ENCODE results near the gene GALNT6. TPM values are rescaled to one million over a fixed set of nuclear protein-coding genes. Genes with fewer than 3 reads are reported as not detected.

Gene GALNT6
- total and polyA plus RNA-seq, 9 of the 15 experiments (the other 6 are each of a cell fraction or from before 2014, with no cell fraction given): 1.5 to 8.6 (median 5.1) TPM

DNA sequence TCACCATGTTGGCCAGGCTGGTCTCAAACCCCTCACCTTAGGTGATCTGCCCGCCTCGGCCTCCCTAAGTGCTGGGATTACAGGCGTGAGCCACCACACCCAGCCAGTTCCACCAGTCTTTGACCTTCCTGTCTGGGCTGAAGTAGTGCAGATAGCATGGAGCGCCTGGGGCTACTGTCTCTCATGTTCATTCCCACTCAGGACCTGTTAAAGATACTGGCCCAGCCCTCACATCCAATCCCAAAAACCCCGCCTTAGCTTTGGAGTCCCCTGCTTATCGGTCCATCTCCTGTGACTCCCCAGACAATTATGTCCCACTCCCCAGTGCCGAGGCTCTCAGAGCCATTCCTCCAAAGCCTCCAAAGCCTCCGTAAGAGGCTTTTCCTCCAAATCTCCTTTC is 32.7 kb downstream of the GALNT6 start:
- WGBS (ENCODE audit: insufficient coverage, low coverage, missing lambda C conversion rate): 75% methylated on average over 6 of the region's 8 CpGs
- no peak for FAIRE-seq
- Histone ChIP-seq H3K27me3 (ENCODE audit: control insufficient read depth in 2 of 2, insufficient read depth in 2 of 2, low read length in 2 of 2) (no peaks in the 10 kb centered on the region), H3K4me2 (ENCODE audit: insufficient read depth, low read length) (no peak overlapping the region), H2AFZ (ENCODE audit: low read depth, low read length) (no peak overlapping the region), H3K27ac (ENCODE audit: extremely low read depth, low read depth, low read length) (no peak overlapping the region), H3K9ac (ENCODE audit: insufficient read depth in 1 of 2, low read depth in 2 of 2, low read length in 2 of 2) (no peak overlapping the region), H3K36me3 (ENCODE audit: control insufficient read depth, insufficient read depth, low read length) (no peaks in the 10 kb centered on the region), H3K79me2 (ENCODE audit: control insufficient read depth, insufficient read depth, low read length) (no peaks in the 10 kb centered on the region), H4K20me1 (replicated peaks; ENCODE audit: control insufficient read depth, insufficient read depth, low read length) (no peaks in the 10 kb centered on the region), H3K9me3 (replicated peaks; ENCODE audit: control insufficient read depth, insufficient read depth, low read depth, low read length) (no peaks in the 10 kb centered on the region), H3K4me3 (no peak overlapping the region), H3K9me1 (ENCODE audit: control insufficient read depth, insufficient read depth, low read length) (no peaks in the 10 kb centered on the region), H3K4me1 (replicated peaks in 1 of 2; ENCODE audit: control insufficient read depth in 2 of 2, insufficient read depth in 2 of 2, low read length in 2 of 2) (peaks cover 14 to 26% of the 10 kb centered on the region in 2 experiments)
- no peak for ATAC-seq
- intact Hi-C loops (cut with micrococcal nuclease) (no loop called here), in situ Hi-C loops (cut with MboI) (no loop called here)
- no peak for TF ChIP-seq TCFL5 (CRISPR knock-in tag; conservative IDR thresholded peaks at IDR 0.05)
- TF ChIP-seq SNRNP70 (optimal IDR thresholded peaks at IDR 0.05; ENCODE audit: low read depth, low read length): no peak
- TF ChIP-seq ZNF232 (CRISPR knock-in tag; IDR thresholded peaks at IDR 0.05): no peak
- no peak for TF ChIP-seq NFATC3 (IDR thresholded peaks at IDR 0.05)
- TF ChIP-seq, protein P1, sequence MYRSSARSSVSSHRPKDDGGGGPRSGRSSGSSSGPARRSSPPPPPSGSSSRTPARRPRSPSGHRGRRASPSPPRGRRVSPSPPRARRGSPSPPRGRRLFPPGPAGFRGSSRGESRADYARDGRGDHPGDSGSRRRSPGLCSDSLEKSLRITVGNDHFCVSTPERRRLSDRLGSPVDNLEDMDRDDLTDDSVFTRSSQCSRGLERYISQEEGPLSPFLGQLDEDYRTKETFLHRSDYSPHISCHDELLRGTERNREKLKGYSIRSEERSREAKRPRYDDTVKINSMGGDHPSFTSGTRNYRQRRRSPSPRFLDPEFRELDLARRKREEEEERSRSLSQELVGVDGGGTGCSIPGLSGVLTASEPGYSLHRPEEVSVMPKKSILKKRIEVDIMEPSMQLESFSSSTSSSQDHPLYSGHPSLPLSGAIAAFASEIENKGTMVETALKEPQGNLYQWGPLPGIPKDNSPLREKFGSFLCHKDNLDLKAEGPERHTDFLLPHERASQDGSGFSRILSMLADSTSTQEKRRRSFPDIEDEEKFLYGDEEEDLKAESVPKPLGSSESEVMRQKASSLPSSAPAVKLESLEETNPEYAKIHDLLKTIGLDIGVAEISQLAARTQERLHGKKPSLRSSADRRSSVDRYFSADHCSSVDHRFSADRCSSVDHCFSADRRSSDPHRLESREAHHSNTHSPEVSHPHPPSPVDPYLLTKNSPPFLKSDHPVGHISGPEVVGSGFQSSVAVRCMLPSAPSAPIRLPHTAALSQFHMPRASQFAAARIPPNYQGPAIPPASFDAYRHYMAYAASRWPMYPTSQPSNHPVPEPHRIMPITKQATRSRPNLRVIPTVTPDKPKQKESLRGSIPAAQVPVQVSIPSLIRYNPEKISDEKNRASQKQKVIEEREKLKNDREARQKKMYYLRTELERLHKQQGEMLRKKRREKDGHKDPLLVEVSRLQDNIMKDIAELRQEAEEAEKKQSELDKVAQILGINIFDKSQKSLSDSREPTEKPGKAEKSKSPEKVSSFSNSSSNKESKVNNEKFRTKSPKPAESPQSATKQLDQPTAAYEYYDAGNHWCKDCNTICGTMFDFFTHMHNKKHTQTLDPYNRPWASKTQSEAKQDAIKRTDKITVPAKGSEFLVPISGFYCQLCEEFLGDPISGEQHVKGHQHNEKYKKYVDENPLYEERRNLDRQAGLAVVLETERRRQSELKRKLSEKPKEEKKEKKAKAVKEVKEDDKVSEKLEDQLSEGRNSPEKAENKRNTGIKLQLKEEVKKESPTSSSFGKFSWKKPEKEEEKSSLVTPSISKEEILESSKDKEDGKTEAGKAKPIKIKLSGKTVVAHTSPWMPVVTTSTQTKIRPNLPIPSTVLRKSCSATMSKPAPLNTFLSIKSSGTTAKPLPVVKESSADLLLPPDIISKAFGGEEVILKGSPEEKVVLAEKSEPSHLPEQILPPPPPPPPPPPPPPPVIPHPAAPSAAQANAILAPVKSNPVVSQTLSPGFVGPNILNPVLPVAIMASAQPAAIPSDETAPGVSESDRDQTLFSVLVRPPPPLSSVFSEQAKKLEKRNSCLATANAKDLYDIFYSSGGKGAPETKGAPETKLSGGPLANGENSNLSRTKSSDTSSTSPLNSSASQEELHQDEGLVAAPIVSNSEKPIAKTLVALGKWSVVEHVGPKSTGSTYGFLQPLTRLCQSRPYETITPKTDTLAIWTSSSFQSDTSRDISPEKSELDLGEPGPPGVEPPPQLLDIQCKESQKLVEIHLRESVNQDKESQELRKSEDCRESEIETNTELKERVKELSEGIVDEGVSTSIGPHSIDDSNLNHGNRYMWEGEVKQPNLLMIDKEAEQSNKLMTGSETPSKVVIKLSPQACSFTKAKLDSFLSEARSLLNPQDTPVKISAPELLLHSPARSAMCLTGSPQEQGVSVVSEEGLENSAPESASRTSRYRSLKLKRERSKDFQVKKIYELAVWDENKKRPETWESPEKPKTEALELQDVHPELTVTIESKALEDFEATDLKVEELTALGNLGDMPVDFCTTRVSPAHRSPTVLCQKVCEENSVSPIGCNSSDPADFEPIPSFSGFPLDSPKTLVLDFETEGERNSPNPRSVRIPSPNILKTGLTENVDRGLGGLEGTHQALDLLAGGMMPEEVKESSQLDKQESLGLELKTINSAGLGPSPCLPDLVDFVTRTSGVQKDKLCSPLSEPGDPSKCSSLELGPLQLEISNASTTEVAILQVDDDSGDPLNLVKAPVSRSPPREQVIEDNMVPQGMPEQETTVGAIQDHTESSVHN (IDR thresholded peaks at IDR 0.05; ENCODE audit: borderline replicate concordance in 1 of 2, low read depth in 1 of 2): no peak
- TF ChIP-seq ZNF253 (CRISPR knock-in tag; conservative IDR thresholded peaks at IDR 0.05): no peak
- TF ChIP-seq ZNF146 (CRISPR knock-in tag; IDR thresholded peaks at IDR 0.05; ENCODE audit: unreplicated experiment): no peak
- TF ChIP-seq LEF1 (IDR thresholded peaks at IDR 0.05): no peak
- no peak for TF ChIP-seq CCAR2 (IDR thresholded peaks at IDR 0.05; ENCODE audit: low read depth, low read length)
- TF ChIP-seq, protein P2, sequence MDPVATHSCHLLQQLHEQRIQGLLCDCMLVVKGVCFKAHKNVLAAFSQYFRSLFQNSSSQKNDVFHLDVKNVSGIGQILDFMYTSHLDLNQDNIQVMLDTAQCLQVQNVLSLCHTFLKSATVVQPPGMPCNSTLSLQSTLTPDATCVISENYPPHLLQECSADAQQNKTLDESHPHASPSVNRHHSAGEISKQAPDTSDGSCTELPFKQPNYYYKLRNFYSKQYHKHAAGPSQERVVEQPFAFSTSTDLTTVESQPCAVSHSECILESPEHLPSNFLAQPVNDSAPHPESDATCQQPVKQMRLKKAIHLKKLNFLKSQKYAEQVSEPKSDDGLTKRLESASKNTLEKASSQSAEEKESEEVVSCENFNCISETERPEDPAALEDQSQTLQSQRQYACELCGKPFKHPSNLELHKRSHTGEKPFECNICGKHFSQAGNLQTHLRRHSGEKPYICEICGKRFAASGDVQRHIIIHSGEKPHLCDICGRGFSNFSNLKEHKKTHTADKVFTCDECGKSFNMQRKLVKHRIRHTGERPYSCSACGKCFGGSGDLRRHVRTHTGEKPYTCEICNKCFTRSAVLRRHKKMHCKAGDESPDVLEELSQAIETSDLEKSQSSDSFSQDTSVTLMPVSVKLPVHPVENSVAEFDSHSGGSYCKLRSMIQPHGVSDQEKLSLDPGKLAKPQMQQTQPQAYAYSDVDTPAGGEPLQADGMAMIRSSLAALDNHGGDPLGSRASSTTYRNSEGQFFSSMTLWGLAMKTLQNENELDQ (CRISPR knock-in tag; IDR thresholded peaks at IDR 0.05; ENCODE audit: borderline replicate concordance): no peak
- TF ChIP-seq ZNF24 (IDR thresholded peaks at IDR 0.05): no peak
- ChIA-PET CTCF (ENCODE audit: low intra/inter-chr PET ratio) (no interaction called here), POLR2A (no interaction called here)
- no TSS peak for BruUV-seq (replicated peaks)
- DNase-seq (ENCODE audit: extremely low read depth in 1 of 4, low spot score in 3 of 4): no peak
